VCaP (cell line): Measurements from ENCODE around the gene ENG.
"Not testable (repeated sequence)": the region's sequence is repeated elsewhere in the genome, so short reads cannot be mapped to it uniquely, and the experiment has no call there.

Experiments
- H3K27ac ChIP-seq: fragments of 450-650 bp; 2 replicates; pipeline ENCODE4 v1.5.1; 2017
- CTCF ChIP-seq: fragments of 450-650 bp; conservative IDR thresholded peaks from 2 replicates; pipeline ENCODE4 v1.5.1; 2017; ENCODE audit warnings: mild to moderate bottlenecking, moderate library complexity

Gene ENG

GRCh38 chr9:127873223-127873691 is 18.8 kb upstream of the ENG start:
- TF ChIP-seq CTCF, result no peak
- H3K27ac ChIP-seq, result peak overlapping the region; percentile 22; the same call in 1 of the 2 replicates

GRCh38 chr9:127872369-127873222 is 18.1 kb upstream of the ENG start:
- H3K27ac ChIP-seq, result no peak overlapping the region
- TF ChIP-seq CTCF, result no peak

GRCh38 chr9:127871531-127871930 is 17.1 kb upstream of the ENG start:
- H3K27ac ChIP-seq, result no peak overlapping the region

GRCh38 chr9:127870887-127871286 is 16.4 kb upstream of the ENG start:
- TF ChIP-seq CTCF, result no peak
- no peak overlapping the region for H3K27ac ChIP-seq

More at GRCh38 chr9:127871531-127871930, 17.1 kb upstream of the ENG start:
- TF ChIP-seq CTCF, result no peak

- TF ChIP-seq CTCF, result peak; percentile 71
- H3K27ac ChIP-seq, result not testable (repeated sequence)
These were observed 15.7 kb upstream of the ENG start for GRCh38 chr9:127870153-127870491.

GRCh38 chr9:127869310-127870152 is 15.1 kb upstream of the ENG start:
- peak; percentile 95 for TF ChIP-seq CTCF
- H3K27ac ChIP-seq, result no peak overlapping the region

- no peak overlapping the region for H3K27ac ChIP-seq
- TF ChIP-seq CTCF, result no peak
These were observed 13.9 kb upstream of the ENG start for GRCh38 chr9:127868278-127868902.
